OCI-LY7 (cell line): Measurements from ENCODE around the gene GET3. TPM values are rescaled to one million over a fixed set of nuclear protein-coding genes. Genes with fewer than 3 reads are reported as not detected.

Experiments used
- BruUV-seq: library from RNA; stranded (reverse); fragments of 400-500 nt; replicated peaks from 2 replicates; lab custom pipeline; 2021; lab: Mats Ljungman, UMichigan
- CTCF ChIA-PET: fragments of 300-600 bp; sonication (Branson Sonifier 250); formaldehyde crosslinking; loops from one replicate; lab custom pipeline; 2022; ENCODE audit warnings: antibody characterized with exemption; ENCODE audit not compliant: unreplicated experiment; lab: Charles Lee
- POLR2A ChIA-PET: fragments of 300-600 bp; sonication (Branson Sonifier 250); formaldehyde crosslinking; loops from one replicate; lab custom pipeline; 2022; ENCODE audit warnings: antibody characterized with exemption; lab: Charles Lee
- DNase-seq: peaks from one replicate; pipeline ENCODE4 v3.0.0-alpha.2; 2015; ENCODE audit warnings: low spot score
- H2AFZ ChIP-seq: fragments of 200-600 bp; sonication (generic), shearing (Covaris generic); 2 replicates; pipeline ENCODE4 v1.6.1; 2014; ENCODE audit warnings: mild to moderate bottlenecking, antibody characterized with exemption, low read length, moderate library complexity
- H3K27ac ChIP-seq: fragments of 200-600 bp; sonication (generic); 2 replicates; pipeline ENCODE4 v1.5.1; 2014; ENCODE audit warnings: mixed run types, low read depth, mild to moderate bottlenecking, moderate library complexity, low read length, inconsistent platforms; ENCODE audit not compliant: poor library complexity, severe bottlenecking
- H3K36me3 ChIP-seq: fragments of 200-600 bp; sonication (generic); 2 replicates; pipeline ENCODE4 v1.6.1; 2014; ENCODE audit warnings: mild to moderate bottlenecking, antibody characterized with exemption, low read length, moderate library complexity, mixed read lengths; ENCODE audit not compliant: insufficient read depth
- H3K4me1 ChIP-seq: fragments of 200-600 bp; sonication (generic); 2 replicates; pipeline ENCODE4 v1.5.1; 2014; ENCODE audit warnings: mild to moderate bottlenecking, low read length; ENCODE audit not compliant: insufficient read depth, poor library complexity, severe bottlenecking
- H3K4me2 ChIP-seq: fragments of 200-600 bp; sonication (generic); 2 replicates; pipeline ENCODE4 v1.6.1; 2014; ENCODE audit warnings: mild to moderate bottlenecking, low read length
- H3K4me3 ChIP-seq: fragments of 200-600 bp; sonication (generic); 2 replicates; pipeline ENCODE4 v1.5.1; 2014; ENCODE audit warnings: mild to moderate bottlenecking, low read depth, low read length; ENCODE audit not compliant: poor library complexity, severe bottlenecking
- H3K79me2 ChIP-seq: fragments of 200-600 bp; sonication (generic); 2 replicates; pipeline ENCODE4 v1.6.1; 2016; ENCODE audit warnings: low read depth, mild to moderate bottlenecking, low read length, moderate library complexity, mixed read lengths; ENCODE audit not compliant: insufficient read depth
- H3K9me2 ChIP-seq: fragments of 200-600 bp; sonication (generic); 2 replicates; pipeline ENCODE4 v1.6.1; 2016; ENCODE audit warnings: mild to moderate bottlenecking, low read length, mixed read lengths; ENCODE audit not compliant: insufficient read depth
- H3K9me3 ChIP-seq: fragments of 200-600 bp; sonication (generic); 2 replicates; pipeline ENCODE4 v1.6.1; 2014; ENCODE audit warnings: mild to moderate bottlenecking, mixed run types, low read length, mixed read lengths
- H4K20me1 ChIP-seq: fragments of 200-600 bp; sonication (generic); 2 replicates; pipeline ENCODE4 v1.6.1; 2014; ENCODE audit warnings: mild to moderate bottlenecking, antibody characterized with exemption, low read length, moderate library complexity, mixed read lengths; ENCODE audit not compliant: insufficient read depth
- EZH2phosphoT487 ChIP-seq: fragments of 200-600 bp; sonication (generic); IDR thresholded peaks from 2 replicates; pipeline ENCODE4 v1.6.1; 2018; ENCODE audit warnings: low read depth, borderline replicate concordance, mild to moderate bottlenecking, mixed run types, antibody characterized with exemption, low read length, moderate library complexity, mixed read lengths
- intact Hi-C: fragments of 100-400 bp; cut with micrococcal nuclease; formaldehyde crosslinking; loops from one replicate; pipeline ENCODE4 v1.10.0; 2022; ENCODE audit not compliant: unreplicated experiment
- total RNA-seq, 2 experiments: library from RNA; depleted of rRNA in 1 of 2; stranded (reverse); fragments of >200 nt in 1 of 2; shearing (Covaris generic) in 1 of 2; gene quantifications; 2 replicates each; pipeline ENCODE4 v1.2.3, GENCODE V29; 2014 to 2022
- TF ChIP-seq, protein P1 (sequence below): fragments of 200-600 bp; sonication (generic); conservative IDR thresholded peaks from 2 replicates; pipeline ENCODE4 v1.5.1; 2014; ENCODE audit warnings: mild to moderate bottlenecking, antibody characterized with exemption, low read length, moderate library complexity, mixed read lengths

GET3 gene
- total RNA-seq, 2 experiments from 2014 or later = 34.3 to 40.5 TPM

DNA sequence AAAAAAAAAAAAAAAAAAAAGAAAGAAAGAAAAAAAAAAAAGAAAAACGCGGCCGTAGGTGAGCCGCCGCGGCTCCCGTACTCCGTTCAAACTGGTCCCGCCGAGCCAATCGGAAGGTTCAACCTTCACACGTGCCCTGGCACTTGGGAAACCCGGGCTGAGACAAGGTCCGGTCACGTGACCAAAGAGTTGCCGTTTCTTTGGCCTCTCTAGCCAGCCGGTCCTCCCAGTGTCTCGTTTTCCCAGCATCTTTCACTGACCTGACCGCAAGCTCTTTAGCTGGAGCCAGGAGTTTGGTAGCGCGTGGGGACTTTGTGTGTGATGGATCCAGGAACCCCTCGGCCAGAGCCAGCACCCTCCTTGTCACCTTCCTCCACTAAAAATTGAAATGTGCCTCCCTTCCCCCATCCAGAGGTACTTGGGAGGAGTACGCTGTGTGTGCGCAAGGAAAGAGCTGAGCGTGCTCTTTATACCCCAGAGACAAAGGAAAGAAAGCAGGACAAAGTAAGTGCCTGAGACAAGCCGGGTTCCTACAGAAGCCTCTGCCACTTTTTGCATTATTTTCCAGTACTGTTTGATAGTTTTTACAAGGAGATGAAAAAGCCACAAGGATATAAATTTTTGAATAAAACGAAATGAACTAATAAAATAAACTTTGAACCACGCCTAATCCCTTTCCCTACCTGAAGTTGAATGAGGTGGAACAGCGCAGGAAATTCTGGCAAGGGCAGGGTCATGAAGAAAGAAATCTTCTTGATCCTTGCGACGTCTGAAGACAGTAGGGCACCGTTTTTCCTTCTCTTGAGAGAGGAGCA, 14.5 kb upstream of the GET3 start:
- Histone ChIP-seq H3K9me2 (no peaks in the 10 kb centered on the region), H3K36me3 (peaks cover 55% of the 10 kb centered on the region), H3K4me3 (peak overlapping the region; percentile 82), H2AFZ (peak overlapping the region; percentile 31; the same call in 1 of the 2 replicates), H4K20me1 (peaks cover 13% of the 10 kb centered on the region; the same call in 1 of the 2 replicates), H3K79me2 (peaks cover 60% of the 10 kb centered on the region), H3K4me2 (peak overlapping the region; percentile 97), H3K27ac (peak overlapping the region; percentile 74), H3K4me1 (peaks cover 26% of the 10 kb centered on the region), H3K9me3 (no peaks in the 10 kb centered on the region)
- TSS peak; percentile 99 for BruUV-seq
- intact Hi-C loops = loop anchor here (1.0 to 5.0 kb wide), 2 partner anchors 41 to 70 kb away; partner anchors contain the start of genes DHPS and JUNB
- TF ChIP-seq, protein P1, sequence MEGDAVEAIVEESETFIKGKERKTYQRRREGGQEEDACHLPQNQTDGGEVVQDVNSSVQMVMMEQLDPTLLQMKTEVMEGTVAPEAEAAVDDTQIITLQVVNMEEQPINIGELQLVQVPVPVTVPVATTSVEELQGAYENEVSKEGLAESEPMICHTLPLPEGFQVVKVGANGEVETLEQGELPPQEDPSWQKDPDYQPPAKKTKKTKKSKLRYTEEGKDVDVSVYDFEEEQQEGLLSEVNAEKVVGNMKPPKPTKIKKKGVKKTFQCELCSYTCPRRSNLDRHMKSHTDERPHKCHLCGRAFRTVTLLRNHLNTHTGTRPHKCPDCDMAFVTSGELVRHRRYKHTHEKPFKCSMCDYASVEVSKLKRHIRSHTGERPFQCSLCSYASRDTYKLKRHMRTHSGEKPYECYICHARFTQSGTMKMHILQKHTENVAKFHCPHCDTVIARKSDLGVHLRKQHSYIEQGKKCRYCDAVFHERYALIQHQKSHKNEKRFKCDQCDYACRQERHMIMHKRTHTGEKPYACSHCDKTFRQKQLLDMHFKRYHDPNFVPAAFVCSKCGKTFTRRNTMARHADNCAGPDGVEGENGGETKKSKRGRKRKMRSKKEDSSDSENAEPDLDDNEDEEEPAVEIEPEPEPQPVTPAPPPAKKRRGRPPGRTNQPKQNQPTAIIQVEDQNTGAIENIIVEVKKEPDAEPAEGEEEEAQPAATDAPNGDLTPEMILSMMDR = no peak
- TF ChIP-seq EZH2phosphoT487 = no peak
- ChIA-PET POLR2A (interaction anchor here (0.6 to 3.6 kb wide), 7 partner anchors 10 to 157 kb away, joined by 3 to 32 read pairs (median 4); partner anchors contain the start of genes GET3, MAN2B1, TRIR and WDR83), CTCF (interaction anchor here (1.1 to 1.8 kb wide), 2 partner anchors 11 to 13 kb away, joined by 4 to 14 read pairs; partner anchors contain the start of gene TRIR)
- DNase-seq = peak; percentile 100

DNA sequence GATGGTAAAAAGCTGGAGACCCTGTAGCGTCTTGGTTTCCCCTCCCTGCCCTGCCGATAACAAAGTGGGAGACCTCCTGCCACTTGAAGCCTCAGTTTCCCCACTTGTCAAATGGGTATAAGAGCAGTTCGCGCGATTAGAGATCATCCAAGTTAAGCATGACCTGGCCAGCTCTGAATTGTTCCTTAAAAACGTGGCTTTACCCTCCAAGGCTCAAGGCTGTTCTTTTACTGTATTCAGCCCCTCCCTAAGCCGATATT, 14.0 kb upstream of the GET3 start:
- H3K27ac ChIP-seq = peak overlapping the region; percentile 74
- peak overlapping the region; percentile 31; the same call in 1 of the 2 replicates for H2AFZ ChIP-seq
- CTCF ChIA-PET = interaction anchor here (1.8 kb wide), 1 partner anchor 10 kb away, joined by 14 read pairs; the partner anchor contains the start of gene TRIR
- POLR2A ChIA-PET = interaction anchor here (0.6 to 3.6 kb wide), 7 partner anchors 10 to 156 kb away, joined by 3 to 32 read pairs (median 4); partner anchors contain the start of genes GET3, MAN2B1, TRIR and WDR83
- H3K4me2 ChIP-seq = peak overlapping the region; percentile 84
- intact Hi-C loops = loop anchor here (5.0 kb wide), 1 partner anchor 69 kb away; the partner anchor contains the start of gene JUNB
- no peaks in the 10 kb centered on the region for H3K9me3 ChIP-seq
- H3K9me2 ChIP-seq = no peaks in the 10 kb centered on the region
- no peak for TF ChIP-seq EZH2phosphoT487
- TF ChIP-seq, protein P1 = no peak
- BruUV-seq = no TSS peak
- H3K4me1 ChIP-seq = peaks cover 26% of the 10 kb centered on the region
- peak overlapping the region; percentile 82 for H3K4me3 ChIP-seq
- peak; percentile 38 for DNase-seq
- peaks cover 55% of the 10 kb centered on the region for H3K36me3 ChIP-seq
- H3K79me2 ChIP-seq = peaks cover 54% of the 10 kb centered on the region
- peaks cover 13% of the 10 kb centered on the region; the same call in 1 of the 2 replicates for H4K20me1 ChIP-seq
